ENCODE results near the gene SIRPA.

SIRPA gene

GRCh38 chr20:1870792-1871550 is 24.2 kb upstream of the SIRPA start:
- DNase-seq = no peak

GRCh38 chr20:1871807-1872458 is 23.3 kb upstream of the SIRPA start:
- no peak for DNase-seq

- no peak for DNase-seq
These were observed 22.6 kb upstream of the SIRPA start for GRCh38 chr20:1872459-1873097.

- DNase-seq = no peak
These were observed 20.6 kb upstream of the SIRPA start for GRCh38 chr20:1874450-1875182.

GRCh38 chr20:1875183-1875554 is 20.0 kb upstream of the SIRPA start:
- no peak for DNase-seq

- DNase-seq = no peak
These were observed 19.4 kb upstream of the SIRPA start for GRCh38 chr20:1875762-1876161.

- DNase-seq = no peak
These were observed 18.8 kb upstream of the SIRPA start for GRCh38 chr20:1876217-1876921.

- no peak for DNase-seq
These were observed 18.1 kb upstream of the SIRPA start for GRCh38 chr20:1876975-1877608.

- DNase-seq = no peak
These were observed 17.5 kb upstream of the SIRPA start for GRCh38 chr20:1877609-1878200.

- no peak for DNase-seq
These were observed 15.8 kb upstream of the SIRPA start for GRCh38 chr20:1879369-1879768.

- no peak for DNase-seq
These were observed 15.3 kb upstream of the SIRPA start for GRCh38 chr20:1879934-1880333.

GRCh38 chr20:1880529-1881239 is 14.5 kb upstream of the SIRPA start:
- no peak for DNase-seq

- no peak for DNase-seq
These were observed 13.9 kb upstream of the SIRPA start for GRCh38 chr20:1881240-1881835.

GRCh38 chr20:1882026-1882425 is 13.2 kb upstream of the SIRPA start:
- DNase-seq = no peak

GRCh38 chr20:1883986-1884385 is 11.2 kb upstream of the SIRPA start:
- no peak for DNase-seq

GRCh38 chr20:1885254-1885653 is 10.0 kb upstream of the SIRPA start:
- DNase-seq = no peak

GRCh38 chr20:1885940-1886693 is 9.1 kb upstream of the SIRPA start:
- no peak for DNase-seq

GRCh38 chr20:1887321-1887720 is 7.9 kb upstream of the SIRPA start:
- no peak for DNase-seq

- DNase-seq = no peak
These were observed 7.5 kb upstream of the SIRPA start for GRCh38 chr20:1887756-1888155.
